GM20000 (cell line): Measurements from ENCODE around the gene NTMT1.

Experiments used
- DNase-seq: peaks from one replicate; pipeline ENCODE4 v3.0.0; 2012; ENCODE audit warnings: low spot score
- TF ChIP-seq, protein P1 (sequence below): IDR thresholded peaks from 2 replicates; pipeline ENCODE4 v1.5.1; 2012; ENCODE audit warnings: mild to moderate bottlenecking, control low read depth; ENCODE audit errors: extremely low read depth, missing control alignments

NTMT1 gene

GRCh38 chr9:129617167-129617566 is 8.8 kb upstream of the NTMT1 start:
- no peak for DNase-seq
- TF ChIP-seq, protein P1, sequence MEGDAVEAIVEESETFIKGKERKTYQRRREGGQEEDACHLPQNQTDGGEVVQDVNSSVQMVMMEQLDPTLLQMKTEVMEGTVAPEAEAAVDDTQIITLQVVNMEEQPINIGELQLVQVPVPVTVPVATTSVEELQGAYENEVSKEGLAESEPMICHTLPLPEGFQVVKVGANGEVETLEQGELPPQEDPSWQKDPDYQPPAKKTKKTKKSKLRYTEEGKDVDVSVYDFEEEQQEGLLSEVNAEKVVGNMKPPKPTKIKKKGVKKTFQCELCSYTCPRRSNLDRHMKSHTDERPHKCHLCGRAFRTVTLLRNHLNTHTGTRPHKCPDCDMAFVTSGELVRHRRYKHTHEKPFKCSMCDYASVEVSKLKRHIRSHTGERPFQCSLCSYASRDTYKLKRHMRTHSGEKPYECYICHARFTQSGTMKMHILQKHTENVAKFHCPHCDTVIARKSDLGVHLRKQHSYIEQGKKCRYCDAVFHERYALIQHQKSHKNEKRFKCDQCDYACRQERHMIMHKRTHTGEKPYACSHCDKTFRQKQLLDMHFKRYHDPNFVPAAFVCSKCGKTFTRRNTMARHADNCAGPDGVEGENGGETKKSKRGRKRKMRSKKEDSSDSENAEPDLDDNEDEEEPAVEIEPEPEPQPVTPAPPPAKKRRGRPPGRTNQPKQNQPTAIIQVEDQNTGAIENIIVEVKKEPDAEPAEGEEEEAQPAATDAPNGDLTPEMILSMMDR, result peak; percentile 18

DNA sequence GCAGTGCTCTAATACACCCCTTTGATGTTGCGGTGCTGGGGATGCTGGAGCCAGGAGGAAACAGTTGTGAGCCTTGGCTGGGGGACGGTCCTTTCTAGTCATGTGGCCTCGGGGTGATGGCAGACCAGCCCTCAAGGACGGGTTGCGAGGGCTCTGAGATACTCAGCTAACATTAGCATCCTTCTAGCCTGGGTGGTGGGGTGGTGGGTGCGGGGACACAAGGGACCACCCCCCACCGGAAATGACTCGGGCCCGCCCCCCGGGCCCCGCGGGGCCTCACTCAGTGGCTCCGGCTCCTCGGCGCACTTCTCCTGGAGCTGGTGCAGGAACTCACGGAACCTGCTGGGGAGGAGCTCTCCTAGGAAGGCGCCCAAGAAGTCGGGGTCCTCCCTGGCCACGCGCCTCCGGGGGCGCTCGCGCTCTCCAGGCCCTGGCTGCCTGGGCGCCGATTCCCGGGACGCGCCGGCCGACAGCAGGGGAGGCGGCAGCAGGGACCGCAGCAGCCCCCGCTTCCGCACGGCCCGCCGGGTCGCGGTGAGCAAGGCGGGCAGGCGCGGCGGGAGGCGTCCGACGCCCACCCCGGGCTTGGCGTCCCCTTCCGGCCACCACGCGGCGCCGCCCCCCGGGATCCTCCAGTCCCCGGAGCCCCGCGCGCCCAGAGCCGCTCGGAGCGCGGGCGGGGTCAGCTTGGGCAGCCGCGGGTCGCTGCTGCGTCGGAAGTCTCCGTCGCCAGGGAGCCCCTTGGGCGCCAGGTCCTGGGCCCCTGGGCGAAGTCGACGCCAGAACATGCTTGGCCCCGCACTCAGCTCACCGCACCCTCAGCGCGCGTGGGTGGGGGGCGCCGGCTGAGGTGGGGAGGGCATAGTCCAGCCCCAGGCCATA is 5.9 kb upstream of the NTMT1 start:
- DNase-seq, result no peak
- TF ChIP-seq, protein P1, result no peak

DNA sequence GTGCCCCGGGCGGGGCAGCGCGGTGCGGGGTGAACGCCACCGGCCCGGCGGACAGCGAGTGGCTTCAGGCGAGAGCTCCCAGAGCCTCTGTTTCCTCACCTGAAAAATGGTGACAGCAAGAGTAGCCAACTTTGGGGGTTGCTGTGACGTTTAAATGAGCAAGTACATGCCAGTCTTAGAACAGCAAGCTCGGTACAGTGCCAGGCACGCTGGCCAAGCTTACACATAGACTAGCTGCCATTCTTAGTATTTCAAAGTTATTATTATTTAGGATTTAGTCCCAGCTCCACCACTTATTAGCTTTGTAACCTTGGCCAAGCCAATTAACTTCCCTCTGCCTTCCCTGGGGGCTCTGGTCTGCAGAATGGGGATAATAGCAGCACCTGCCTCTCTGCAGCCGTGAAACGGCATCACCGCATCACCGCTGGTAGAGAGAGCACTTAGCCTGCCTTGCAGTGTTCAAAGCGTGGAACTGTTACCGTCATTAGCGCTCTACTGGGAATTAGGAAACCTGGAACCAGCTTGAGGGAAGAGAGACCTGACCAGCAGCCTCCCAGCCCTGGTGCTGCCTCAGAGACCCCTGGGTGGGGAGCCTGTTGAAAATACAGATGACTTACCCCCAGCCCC is 5.2 kb upstream of the NTMT1 start, which contains the start of gene C9orf50:
Gene C9orf50, minus strand, starts transcription at position 433 of the 627 bp plus-strand sequence. CDS start 527 bp downstream, outside the sequence.
- DNase-seq, result no peak
- TF ChIP-seq, protein P1, result no peak

DNA sequence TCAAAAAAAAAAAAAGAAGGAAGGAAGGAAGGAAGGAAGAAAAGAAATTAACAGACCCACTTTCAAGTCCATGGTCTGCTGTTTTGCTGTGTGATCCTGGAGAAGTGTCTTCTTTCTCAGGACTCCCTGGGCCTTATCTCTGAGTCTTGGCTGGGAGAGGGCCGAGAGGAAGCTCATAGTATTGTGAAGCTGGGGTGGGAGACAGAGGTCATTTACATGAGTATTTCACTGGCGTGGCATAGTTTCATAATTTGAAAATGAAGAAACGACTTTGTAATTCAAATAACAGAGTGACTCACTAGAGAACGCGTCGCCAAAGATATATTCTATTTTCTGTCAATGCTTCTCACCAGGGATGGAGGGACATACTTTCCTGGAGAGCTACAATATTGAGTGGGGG is 2.6 kb upstream of the NTMT1 start:
- TF ChIP-seq, protein P1, result no peak
- DNase-seq, result no peak

- DNase-seq, result peak; percentile 85
- TF ChIP-seq, protein P1, result peak; percentile 75
Measured at GRCh38 chr9:129624168-129624759, 1.7 kb upstream of the NTMT1 start.

- peak; percentile 68 for DNase-seq
- TF ChIP-seq, protein P1, result no peak
Measured at GRCh38 chr9:129624947-129625346, 1.0 kb upstream of the NTMT1 start.
